IMR-90 (cell line): ENCODE data around the gene KIR3DL1. TPM values are rescaled to one million over a fixed set of nuclear protein-coding genes. Genes with fewer than 3 reads are reported as not detected.
"Not testable (repeated sequence)": the region's sequence is repeated elsewhere in the genome, so short reads cannot be mapped to it uniquely, and the experiment has no call there.

ENCODE experiments used
- ATAC-seq: fragments of 200-7000 bp; cut with Tn5 transposase; 2 replicates; pipeline ENCODE4 v1.9.1; 2020; ENCODE audit warnings: low read depth, mild to moderate bottlenecking, moderate library complexity
- BruUV-seq: library from RNA; stranded (reverse); fragments of 400-500 nt; replicated peaks from 2 replicates; lab custom pipeline; 2021; lab: Mats Ljungman, UMichigan
- CTCF ChIA-PET: fragments of 300-600 bp; formaldehyde crosslinking; extraction: SDS; loops from one replicate; lab custom pipeline; 2021; ENCODE audit warnings: antibody characterized with exemption; lab: Yijun Ruan, JAX
- POLR2A ChIA-PET: fragments of 300-600 bp; sonication (Branson Sonifier 250); formaldehyde crosslinking; loops from one replicate; lab custom pipeline; 2022; ENCODE audit warnings: antibody characterized with exemption; ENCODE audit not compliant: unreplicated experiment; lab: Charles Lee
- DNase-seq: peaks from one replicate; pipeline ENCODE4 v3.0.0; 2013
- H2AFZ ChIP-seq: replicated peaks from 2 replicates; pipeline ENCODE3; 2013; ENCODE audit warnings: low read length, mild to moderate bottlenecking; ENCODE audit not compliant: poor library complexity
- H2AK5ac ChIP-seq: 2 replicates; pipeline ENCODE4 v1.6.1; 2013; ENCODE audit warnings: low read depth, low read length, inconsistent platforms
- H2AK9ac ChIP-seq: replicated peaks from 2 replicates; pipeline ENCODE3; 2013; ENCODE audit warnings: mild to moderate bottlenecking, low read depth, low read length, moderate library complexity; ENCODE audit not compliant: poor library complexity
- H2BK120ac ChIP-seq: 2 replicates; pipeline ENCODE4 v1.6.1; 2013; ENCODE audit warnings: low read depth, low read length, inconsistent platforms
- H2BK15ac ChIP-seq: 3 replicates; pipeline ENCODE4 v1.6.1; 2013; ENCODE audit warnings: low read depth, low read length, inconsistent platforms
- H2BK20ac ChIP-seq: 2 replicates; pipeline ENCODE4 v1.6.1; 2013; ENCODE audit warnings: low read depth, mild to moderate bottlenecking, inconsistent platforms, low read length, moderate library complexity
- H2BK5ac ChIP-seq: 2 replicates; pipeline ENCODE4 v1.6.1; 2013; ENCODE audit warnings: mild to moderate bottlenecking, low read depth, low read length, inconsistent platforms; ENCODE audit not compliant: poor library complexity, severe bottlenecking
- H3K14ac ChIP-seq: replicated peaks from 2 replicates; pipeline ENCODE4 v1.6.1; 2013; ENCODE audit warnings: low read depth, low read length, inconsistent platforms
- H3K18ac ChIP-seq: 2 replicates; pipeline ENCODE4 v1.6.1; 2013; ENCODE audit warnings: low read depth, low read length, control low read depth
- H3K23ac ChIP-seq: 2 replicates; pipeline ENCODE4 v1.6.1; 2013; ENCODE audit warnings: low read depth, low read length, inconsistent platforms
- H3K27ac ChIP-seq: 2 replicates; pipeline ENCODE4 v1.5.1; 2013; ENCODE audit warnings: mild to moderate bottlenecking, control low read depth, low read length; ENCODE audit not compliant: insufficient read depth
- H3K27me3 ChIP-seq: 2 replicates; pipeline ENCODE4 v1.6.1; 2013; ENCODE audit warnings: low read length; ENCODE audit not compliant: control insufficient read depth, insufficient read depth
- H3K36me3 ChIP-seq: 2 replicates; pipeline ENCODE4 v1.6.1; 2013; ENCODE audit warnings: low read length, mixed read lengths; ENCODE audit not compliant: control insufficient read depth, insufficient read depth
- H3K4ac ChIP-seq: 2 replicates; pipeline ENCODE4 v1.6.1; 2013; ENCODE audit warnings: low read depth, low read length, inconsistent platforms
- H3K4me1 ChIP-seq: 2 replicates; pipeline ENCODE4 v1.6.1; 2013; ENCODE audit warnings: low read length, mixed read lengths; ENCODE audit not compliant: control insufficient read depth, insufficient read depth
- H3K4me2 ChIP-seq: 2 replicates; pipeline ENCODE4 v1.6.1; 2013; ENCODE audit warnings: low read depth, mild to moderate bottlenecking, control low read depth, low read length, moderate library complexity
- H3K4me3 ChIP-seq: 2 replicates; pipeline ENCODE4 v1.5.1; 2013; ENCODE audit warnings: low read depth, mild to moderate bottlenecking, control low read depth, low read length, moderate library complexity; ENCODE audit not compliant: insufficient read depth
- H3K56ac ChIP-seq: 2 replicates; pipeline ENCODE4 v1.6.1; 2013; ENCODE audit warnings: low read length, inconsistent platforms; ENCODE audit not compliant: insufficient read depth; ENCODE audit errors: extremely low read depth
- H3K79me1 ChIP-seq, 2 experiments: 2 replicates each; pipeline ENCODE4 v1.6.1; 2013; ENCODE audit warnings: low read length in 2 of 2, inconsistent platforms in 1 of 2, low read depth in 1 of 2
- H3K9ac ChIP-seq: 2 replicates; pipeline ENCODE4 v1.6.1; 2013; ENCODE audit warnings: low read depth, low read length, control low read depth
- H3K9me1 ChIP-seq: 2 replicates; pipeline ENCODE4 v1.6.1; 2013; ENCODE audit warnings: low read length, inconsistent platforms; ENCODE audit not compliant: insufficient read depth
- H3K9me3 ChIP-seq: 2 replicates; pipeline ENCODE4 v1.6.1; 2013; ENCODE audit warnings: low read length; ENCODE audit not compliant: control insufficient read depth, insufficient read depth
- H4K20me1 ChIP-seq: 2 replicates; pipeline ENCODE4 v1.6.1; 2013; ENCODE audit warnings: low read length, inconsistent platforms; ENCODE audit not compliant: insufficient read depth
- H4K5ac ChIP-seq: 2 replicates; pipeline ENCODE4 v1.6.1; 2013; ENCODE audit warnings: mild to moderate bottlenecking, low read depth, low read length, control low read depth
- H4K8ac ChIP-seq, 2 experiments: 2 replicates each; pipeline ENCODE4 v1.6.1; 2013; ENCODE audit warnings: low read depth in 2 of 2, low read length in 2 of 2, control low read depth in 1 of 2, inconsistent platforms in 1 of 2
- H4K91ac ChIP-seq: 2 replicates; pipeline ENCODE4 v1.6.1; 2013; ENCODE audit warnings: low read depth, low read length, inconsistent platforms; ENCODE audit not compliant: insufficient read depth
- WGBS, 2 experiments: methylation state at CpG; one replicate each; pipeline versions ENCODE4 v1.1.5 to v1.1.7; 2013; ENCODE audit warnings: missing lambda C conversion rate in 2 of 2; ENCODE audit not compliant: insufficient read length in 1 of 2; ENCODE audit errors: extremely low coverage in 2 of 2; 5-methylcytosine and 5-hydroxymethylcytosine counted together
- dilution Hi-C: fragments of 300-500 bp; cut with HindIII; formaldehyde crosslinking; loops from one replicate; pipeline ENCODE4 v1.14.3; 2018; ENCODE audit warnings: low sequenced_read_pairs; ENCODE audit not compliant: unreplicated experiment
- in situ Hi-C: fragments of 300-500 bp; cut with MboI; formaldehyde crosslinking; loops from 3 replicates; pipeline ENCODE4 v1.14.3; 2019; ENCODE audit warnings: low sequenced_read_pairs, inconsistent platforms, mixed read lengths
- intact Hi-C: fragments of 100-400 bp; cut with micrococcal nuclease; formaldehyde crosslinking; loops from 2 replicates; pipeline ENCODE4 v1.10.0; 2022
- polyA plus RNA-seq, 3 experiments: library from polyadenylated mRNA; depleted of rRNA; stranded (reverse); fragments of >200 nt; gene quantifications; 2 replicates each; pipeline ENCODE4 v1.2.3, GENCODE V29; 2012; ENCODE audit warnings: low replicate concordance in 1 of 3
- total RNA-seq: library from RNA; depleted of rRNA; stranded (reverse); fragments of >200 nt; gene quantifications from 2 replicates; pipeline ENCODE4 v1.2.3, GENCODE V29; 2012

Gene KIR3DL1
- total and polyA plus RNA-seq, 2 of the 4 experiments (the other 2 are of a cell fraction), result not detected

GRCh38 chr19:54863459-54863858 is 47.2 kb downstream of the KIR3DL1 start:
- BruUV-seq, in situ Hi-C loops, intact Hi-C loops: not testable (repeated sequence)

More at GRCh38 chr19:54863459-54863858, 47.2 kb downstream of the KIR3DL1 start:
- H3K56ac ChIP-seq, H2BK20ac ChIP-seq, H3K4me1 ChIP-seq, H3K4me2 ChIP-seq, H3K4ac ChIP-seq, H3K36me3 ChIP-seq, H4K20me1 ChIP-seq, ATAC-seq, H3K9me1 ChIP-seq, H3K23ac ChIP-seq, H2AK9ac ChIP-seq, POLR2A ChIA-PET, H3K14ac ChIP-seq, H2AFZ ChIP-seq, H4K5ac ChIP-seq, H2BK120ac ChIP-seq, H3K27me3 ChIP-seq, H3K9ac ChIP-seq, H3K4me3 ChIP-seq, CTCF ChIA-PET, H3K27ac ChIP-seq, H2BK5ac ChIP-seq, DNase-seq, H4K8ac ChIP-seq, H3K79me1 ChIP-seq, H2BK15ac ChIP-seq, H4K91ac ChIP-seq, H3K18ac ChIP-seq, dilution Hi-C loops, H2AK5ac ChIP-seq: not testable (repeated sequence)
- no CpG with 5 or more reads among the region's 3 CpGs for WGBS, 2 experiments
- peaks cover 20% of the 10 kb centered on the region for H3K9me3 ChIP-seq
